RPMI8226 (cell line): ENCODE measurements around the gene ZNF219.

ENCODE experiments used
- DNase-seq: peaks from one replicate; pipeline ENCODE4 v3.0.0-alpha.2; 2015

The ZNF219 gene

DNA sequence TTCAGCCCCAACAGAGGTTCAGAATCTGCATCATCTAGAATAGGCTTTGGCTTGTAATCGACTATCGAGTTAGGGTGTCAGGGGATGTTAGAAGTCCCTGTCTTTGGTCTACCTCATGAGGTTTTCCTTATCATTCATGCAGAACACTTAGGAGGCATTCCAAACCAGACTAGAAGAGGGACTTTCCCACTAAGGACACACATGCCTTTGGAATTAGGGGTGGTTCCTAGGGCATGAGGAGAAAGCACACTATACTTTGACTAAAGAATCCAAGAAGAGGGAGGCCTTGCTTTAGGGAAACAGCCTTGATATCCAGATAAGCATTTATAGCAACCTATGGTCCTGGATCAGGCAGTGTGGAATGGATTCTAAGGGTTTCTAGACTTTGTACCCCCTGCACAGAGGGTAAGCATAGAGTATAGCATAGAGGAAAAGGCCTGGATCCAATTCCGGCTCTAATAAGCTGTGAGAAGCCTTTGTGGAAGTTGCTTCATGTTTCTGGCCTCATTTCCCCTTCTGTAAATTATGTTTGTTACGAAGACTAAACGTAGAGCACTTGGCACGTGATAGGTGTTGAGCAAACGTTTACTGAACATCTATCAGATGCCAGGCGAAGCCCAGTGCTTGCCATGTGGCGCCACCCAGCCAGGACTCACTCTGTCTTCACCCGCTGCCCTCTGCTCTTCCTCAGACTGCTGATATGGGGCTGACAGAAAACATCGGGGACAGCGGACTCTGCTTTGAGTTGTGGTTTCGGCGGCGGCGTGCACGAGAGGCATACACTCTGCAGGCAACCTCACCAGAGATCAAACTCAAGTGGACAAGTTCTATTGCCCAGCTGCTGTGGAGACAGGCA lies 13.2 kb downstream of the ZNF219 start:
- DNase-seq: no peak

GRCh38 chr14:21084396-21084795 lies 14.1 kb downstream of the ZNF219 start:
- DNase-seq: no peak

DNA sequence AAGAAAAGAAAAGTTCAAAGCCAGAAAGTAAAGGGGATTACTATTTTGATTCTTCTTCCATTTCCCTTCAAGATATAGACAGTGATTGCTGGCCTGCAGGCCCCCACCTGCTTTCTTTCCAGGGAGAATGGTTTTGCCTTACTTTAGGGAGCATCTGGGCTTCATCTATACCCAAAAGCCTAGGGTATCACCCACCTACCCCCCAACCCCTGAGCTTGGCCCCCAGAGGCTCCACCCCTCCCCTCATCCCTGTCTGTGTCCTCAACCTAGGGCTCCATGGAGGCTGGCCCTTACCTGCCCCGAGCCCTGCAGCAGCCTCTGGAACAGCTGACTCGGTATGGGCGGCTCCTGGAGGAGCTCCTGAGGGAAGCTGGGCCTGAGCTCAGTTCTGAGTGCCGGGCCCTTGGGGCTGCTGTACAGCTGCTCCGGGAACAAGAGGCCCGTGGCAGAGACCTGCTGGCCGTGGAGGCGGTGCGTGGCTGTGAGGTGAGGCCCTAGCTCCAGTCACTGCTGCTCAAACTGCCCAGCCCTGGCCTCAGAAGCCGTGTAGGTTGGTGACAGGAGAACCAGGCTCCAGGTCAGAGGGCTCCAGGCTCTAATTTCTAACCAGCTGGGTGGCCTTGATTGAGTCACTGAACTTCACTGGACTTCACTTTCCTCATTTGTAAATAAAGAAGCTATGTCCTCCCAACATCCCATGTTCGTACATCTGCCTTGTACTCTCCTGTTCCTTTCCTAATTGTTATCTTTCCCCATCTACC lies 14.7 kb downstream of the ZNF219 start:
- no peak for DNase-seq

DNA sequence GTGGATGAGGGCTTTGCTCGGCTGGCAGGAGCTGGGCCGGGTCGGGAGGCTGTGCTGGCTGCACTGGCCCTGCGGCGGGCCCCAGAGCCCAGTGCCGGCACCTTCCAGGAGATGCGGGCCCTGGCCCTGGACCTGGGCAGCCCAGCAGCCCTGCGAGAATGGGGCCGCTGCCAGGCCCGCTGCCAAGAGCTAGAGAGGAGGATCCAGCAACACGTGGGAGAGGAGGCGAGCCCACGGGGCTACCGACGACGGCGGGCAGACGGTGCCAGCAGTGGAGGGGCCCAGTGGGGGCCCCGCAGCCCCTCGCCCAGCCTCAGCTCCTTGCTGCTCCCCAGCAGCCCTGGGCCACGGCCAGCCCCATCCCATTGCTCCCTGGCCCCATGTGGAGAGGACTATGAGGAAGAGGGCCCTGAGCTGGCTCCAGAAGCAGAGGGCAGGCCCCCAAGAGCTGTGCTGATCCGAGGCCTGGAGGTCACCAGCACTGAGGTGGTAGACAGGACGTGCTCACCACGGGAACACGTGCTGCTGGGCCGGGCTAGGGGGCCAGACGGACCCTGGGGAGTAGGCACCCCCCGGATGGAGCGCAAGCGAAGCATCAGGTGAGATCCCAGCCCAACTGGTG lies 16.8 kb downstream of the ZNF219 start:
- DNase-seq: no peak

- DNase-seq: no peak
Observed at GRCh38 chr14:21078726-21079125, 19.7 kb downstream of the ZNF219 start.

- DNase-seq: no peak
Observed at GRCh38 chr14:21078287-21078686, 20.2 kb downstream of the ZNF219 start.

DNA sequence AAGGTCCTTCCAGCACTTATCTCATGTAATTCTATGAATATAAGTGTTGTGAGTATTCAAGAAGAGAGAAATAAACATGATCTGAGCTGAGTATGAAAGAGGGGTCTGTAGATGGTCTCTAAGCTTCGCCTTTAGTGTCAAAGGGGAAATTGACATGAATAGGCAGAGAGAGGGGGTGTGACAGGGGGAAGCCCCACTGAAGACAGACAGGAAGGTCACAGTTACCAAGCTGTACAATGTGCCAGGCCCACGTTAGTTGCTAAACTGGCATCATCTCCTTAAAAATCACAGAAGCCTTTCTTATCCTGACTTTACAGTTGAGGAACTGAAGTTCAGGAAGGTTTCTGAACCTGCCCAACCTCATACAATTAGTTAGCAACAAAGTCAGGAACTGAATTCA lies 20.8 kb downstream of the ZNF219 start:
- DNase-seq: no peak

DNA sequence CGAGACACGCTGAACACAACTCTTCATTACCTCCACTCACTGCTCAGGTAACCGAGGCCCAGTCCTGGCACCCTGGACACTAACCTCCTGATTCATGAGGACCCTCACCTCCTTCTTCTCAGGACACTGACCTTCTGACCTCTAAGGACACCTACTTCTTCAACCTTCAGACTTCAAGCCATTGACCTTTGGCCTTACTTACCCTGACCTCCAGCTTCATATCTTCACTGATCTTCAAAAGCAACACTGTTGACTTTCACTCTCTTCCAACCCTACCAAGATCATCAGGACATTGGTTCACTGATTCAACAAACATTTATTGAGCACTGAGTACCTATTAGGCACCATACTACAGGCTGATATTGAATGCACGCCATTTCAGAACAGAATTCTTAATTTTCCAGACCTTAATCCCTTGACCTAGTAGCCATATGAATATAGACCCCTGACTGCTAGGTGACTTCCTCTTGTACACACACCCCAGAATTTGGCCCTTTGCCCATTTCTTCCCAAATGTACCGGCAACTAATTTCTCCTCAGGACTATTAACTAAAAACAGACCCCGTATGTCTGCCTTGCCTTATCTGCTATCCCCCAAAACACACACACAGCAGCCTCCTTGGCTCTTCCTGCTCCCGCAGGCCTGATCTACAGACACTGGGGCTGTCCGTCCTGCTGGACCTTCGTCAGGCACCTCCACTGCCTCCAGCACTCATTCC lies 22.6 kb downstream of the ZNF219 start:
- DNase-seq: no peak

DNA sequence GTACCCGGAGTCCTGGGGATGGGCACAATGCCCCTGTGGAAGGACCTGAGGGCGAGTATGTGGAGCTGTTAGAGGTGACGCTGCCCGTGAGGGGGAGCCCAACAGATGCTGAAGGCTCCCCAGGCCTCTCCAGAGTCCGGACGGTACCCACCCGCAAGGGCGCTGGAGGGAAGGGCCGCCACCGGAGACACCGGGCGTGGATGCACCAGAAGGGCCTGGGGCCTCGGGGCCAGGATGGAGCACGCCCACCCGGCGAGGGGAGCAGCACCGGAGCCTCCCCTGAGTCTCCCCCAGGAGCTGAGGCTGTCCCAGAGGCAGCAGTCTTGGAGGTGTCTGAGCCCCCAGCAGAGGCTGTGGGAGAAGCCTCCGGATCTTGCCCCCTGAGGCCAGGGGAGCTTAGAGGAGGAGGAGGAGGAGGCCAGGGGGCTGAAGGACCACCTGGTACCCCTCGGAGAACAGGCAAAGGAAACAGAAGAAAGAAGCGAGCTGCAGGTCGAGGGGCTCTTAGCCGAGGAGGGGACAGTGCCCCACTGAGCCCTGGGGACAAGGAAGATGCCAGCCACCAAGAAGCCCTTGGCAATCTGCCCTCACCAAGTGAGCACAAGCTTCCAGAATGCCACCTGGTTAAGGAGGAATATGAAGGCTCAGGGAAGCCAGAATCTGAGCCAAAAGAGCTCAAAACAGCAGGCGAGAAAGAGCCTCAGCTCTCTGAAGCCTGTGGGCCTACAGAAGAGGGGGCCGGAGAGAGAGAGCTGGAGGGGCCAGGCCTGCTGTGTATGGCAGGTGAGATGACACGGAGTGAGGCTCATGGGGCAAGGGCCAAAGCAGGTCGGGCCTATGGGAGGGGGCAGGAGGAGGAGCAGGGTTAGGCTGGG lies 23.8 kb downstream of the ZNF219 start:
- DNase-seq: no peak

GRCh38 chr14:21073921-21074320 lies 24.5 kb downstream of the ZNF219 start:
- DNase-seq: no peak

GRCh38 chr14:21072781-21073339 lies 25.6 kb downstream of the ZNF219 start:
- no peak for DNase-seq

- no peak for DNase-seq
Observed at GRCh38 chr14:21072031-21072473, 26.4 kb downstream of the ZNF219 start.

DNA sequence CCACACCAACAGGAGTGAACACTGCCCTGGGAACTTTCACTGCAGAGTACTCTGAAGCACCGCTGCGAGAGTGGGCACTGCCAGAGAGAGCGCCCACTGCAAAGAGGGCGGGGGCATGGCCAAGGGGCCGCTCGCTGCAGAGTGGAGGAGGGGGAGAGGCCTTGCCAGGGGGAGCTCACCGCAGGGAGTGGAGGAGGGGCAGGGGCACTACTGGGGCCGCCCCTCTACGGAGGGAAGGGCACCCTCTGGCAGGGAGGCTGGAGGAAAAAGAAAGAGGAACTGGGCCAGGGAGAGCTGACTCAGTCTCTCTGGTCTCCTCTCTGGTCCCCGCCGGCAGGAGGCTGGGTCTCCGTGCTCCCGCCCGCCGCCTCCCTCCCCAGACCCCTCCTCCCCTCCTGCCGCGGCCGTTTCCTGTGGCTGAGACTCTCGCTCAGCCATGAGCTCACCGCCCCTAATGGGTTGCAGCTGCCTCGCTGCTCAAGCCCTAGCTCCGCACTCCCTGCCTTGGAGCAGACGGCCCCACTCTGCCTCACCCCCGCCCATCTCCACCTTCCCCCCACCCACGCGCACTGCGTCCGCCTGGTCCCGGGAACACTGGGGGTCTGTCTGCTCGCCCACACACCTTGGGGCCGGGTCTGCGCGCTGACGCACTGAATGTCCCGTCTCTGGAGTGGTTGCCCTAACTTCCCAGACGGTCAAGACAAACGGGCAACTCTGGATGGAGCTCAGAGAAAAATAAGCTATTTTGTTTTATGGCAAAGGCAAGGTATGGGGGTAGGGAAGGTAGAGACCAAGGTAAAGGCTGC lies 27.0 kb downstream of the ZNF219 start:
- DNase-seq: peak; percentile 93

DNA sequence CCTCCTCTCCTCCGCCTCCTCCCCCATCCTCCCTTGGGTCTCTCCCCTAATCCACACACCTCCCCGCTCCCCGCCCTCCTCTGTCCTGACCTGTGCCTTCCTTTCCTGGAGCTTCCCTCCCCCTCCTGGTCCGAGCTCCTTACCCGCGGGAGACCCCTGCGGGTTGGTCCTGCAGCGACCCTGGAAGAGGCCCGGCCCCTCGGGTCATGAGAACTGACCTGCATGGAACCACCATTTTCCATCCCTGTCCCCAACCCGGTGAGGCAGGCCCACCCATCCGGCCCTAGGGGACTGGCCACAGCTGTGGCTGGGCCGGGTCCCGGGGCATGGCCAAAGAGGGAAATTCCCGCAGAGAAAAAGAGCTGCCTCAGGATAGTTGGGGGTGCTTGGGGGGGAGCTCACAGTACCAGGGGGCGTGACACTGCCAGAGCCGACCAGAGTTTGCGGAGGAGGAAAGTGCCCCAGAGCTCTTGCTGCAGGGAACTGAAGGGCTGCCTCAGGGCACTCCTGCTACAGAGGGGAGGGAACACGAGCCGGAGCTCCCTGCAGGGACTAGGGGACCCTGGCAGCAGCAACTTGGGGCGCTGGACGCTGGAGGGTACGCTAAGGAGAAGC lies 27.7 kb downstream of the ZNF219 start:
- DNase-seq: peak; percentile 46

DNA sequence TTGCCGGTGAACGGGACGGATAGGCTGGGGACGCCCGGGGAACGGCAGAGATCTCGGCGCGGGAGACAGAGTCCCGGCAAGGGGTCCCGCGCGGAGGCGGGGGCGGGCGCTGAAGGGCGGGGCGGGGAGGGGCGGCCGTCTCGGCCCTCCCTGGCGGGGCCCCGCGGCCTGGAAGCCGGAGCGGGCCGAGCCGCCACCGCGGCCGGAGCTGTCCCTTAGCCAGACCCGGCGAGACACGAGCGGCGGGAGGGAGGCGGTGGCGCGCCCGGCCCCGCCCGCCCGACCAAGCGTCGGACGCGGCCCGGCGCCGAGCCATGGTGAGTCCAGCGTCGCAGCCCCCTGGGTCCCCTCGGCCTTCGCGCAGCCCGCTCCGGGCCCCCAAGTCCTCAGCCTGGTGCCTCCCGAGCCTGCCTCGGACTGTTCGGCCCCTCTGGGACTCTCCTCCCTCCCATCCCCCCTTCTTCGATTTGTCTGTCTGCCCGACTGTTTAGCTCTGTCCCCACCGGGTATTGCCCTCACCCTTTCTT lies 28.3 kb downstream of the ZNF219 start, which contains the start of gene ARHGEF40:
Gene ARHGEF40, plus strand, starts transcription at position 222 of the 527 bp plus-strand sequence. Its CDS starts 93 bp downstream, at position 315.
- DNase-seq: peak; percentile 50

DNA sequence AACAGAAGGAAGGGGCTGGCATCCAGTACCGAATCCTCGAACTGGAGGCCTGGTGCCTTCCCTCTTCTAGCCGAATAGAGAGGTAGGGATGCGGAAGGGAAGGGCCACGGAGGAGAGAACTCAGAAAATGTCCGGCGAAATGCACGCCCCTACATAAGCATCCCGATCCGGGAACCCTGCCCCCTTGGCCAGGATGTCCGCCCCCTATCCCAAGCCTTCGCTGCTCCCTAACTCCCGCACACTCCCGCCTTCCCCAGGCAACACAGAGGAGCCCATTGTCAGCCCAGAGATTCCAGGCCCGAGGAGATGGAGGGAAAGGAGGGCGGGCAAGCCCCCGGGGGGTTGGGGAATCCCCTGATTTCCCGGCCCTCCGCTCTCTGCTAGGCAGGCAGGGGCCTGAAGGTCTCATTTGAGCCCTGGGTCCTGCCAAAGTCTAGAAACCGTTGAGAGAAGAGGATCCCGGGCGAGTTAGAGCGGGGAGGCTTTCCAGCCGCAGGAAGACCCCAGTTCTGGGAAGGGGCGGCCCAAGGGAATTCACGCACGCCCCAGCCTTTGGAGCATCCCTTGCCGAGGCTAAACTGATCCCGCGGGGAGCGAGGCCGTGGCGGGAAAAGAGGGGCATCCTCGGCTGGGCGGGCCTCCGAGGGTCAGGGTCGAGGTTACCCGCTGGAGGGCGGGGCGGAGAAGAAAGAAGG lies 28.9 kb downstream of the ZNF219 start:
- peak; percentile 11 for DNase-seq

DNA sequence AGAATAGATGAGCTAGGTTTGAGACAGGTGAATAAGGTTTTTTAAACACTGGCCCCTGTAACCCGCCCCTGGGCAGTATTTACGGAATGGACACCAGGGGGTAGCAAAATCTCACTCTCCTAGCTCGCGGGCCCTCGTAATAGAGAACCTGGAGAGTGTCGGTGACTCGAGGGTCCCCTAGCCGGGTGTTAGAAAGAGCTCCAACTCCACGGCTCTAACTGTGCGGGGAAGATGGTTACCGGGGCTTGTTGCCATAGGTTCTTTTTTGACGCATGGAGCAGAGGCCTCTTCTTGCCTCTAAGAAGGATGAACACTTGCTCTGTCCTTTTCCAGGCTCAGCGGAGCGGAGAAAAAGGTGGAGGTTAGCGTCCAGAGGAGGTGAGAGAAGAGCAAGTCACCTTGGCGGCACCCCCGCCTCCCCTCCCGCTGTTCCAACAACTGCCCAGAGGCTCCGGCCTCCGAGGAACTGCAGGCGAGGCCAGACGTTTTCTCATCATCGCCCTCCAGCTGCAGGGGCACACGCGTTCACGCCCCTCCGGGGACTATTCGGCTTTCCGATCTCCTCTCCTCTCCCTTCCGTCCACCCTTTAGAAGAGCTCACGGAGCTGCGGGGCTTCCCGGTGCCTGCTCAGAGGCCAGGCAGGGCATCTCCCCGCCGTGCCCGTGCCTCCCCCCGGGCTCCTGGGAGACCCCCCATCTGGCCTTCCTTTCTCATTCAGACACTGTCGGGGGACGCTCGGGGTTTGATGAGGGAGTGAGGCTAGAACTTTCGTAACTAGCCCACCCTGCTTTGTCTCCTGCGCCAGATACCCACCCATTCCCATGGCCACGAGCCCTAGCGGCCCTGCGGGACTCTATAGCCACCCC lies 29.7 kb downstream of the ZNF219 start:
- peak; percentile 65 for DNase-seq

DNA sequence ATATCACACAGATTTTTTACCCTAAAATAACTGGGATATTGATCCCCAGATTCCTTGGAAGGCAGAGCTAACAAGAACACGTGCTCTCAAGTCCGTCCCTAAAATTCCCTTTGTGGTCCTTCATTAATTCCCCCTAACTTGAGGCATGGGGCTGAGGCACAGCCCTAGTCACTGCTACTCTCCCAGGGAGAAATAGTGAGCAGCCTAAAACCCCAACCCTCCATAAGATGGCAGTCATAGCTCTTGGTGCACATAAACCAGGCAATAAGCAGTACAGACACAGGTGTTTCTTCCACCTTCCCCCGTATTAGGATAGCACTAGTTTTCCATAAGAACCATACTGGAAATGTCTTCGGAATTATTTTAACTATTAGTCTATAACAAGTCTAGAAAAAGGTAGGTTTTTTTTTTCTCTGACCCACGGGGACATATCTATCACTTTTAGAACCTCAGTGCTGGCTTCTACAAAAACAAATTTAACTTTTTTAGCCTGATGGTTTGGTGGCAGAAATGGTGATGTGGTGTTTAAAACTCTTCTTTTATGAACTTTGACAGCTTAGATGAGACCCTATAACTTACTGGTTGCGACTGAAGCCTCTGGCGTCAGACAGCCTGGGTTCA lies 31.5 kb downstream of the ZNF219 start:
- peak; percentile 28 for DNase-seq
